Right lobe of liver (tissue), 6 donors: Measurements from ENCODE around the gene NFYC. TPM values are rescaled to one million over a fixed set of nuclear protein-coding genes. Genes with fewer than 3 reads are reported as not detected.

Source experiments
- ATAC-seq, 4 donors: fragments of 200-7000 bp; cut with Tn5 transposase; one replicate each; pipeline ENCODE4 v1.9.1; 2020; ENCODE audit warnings: mild to moderate bottlenecking in 4 of 4, moderate library complexity in 4 of 4
- DNase-seq, 3 donors: peaks; one replicate each; pipeline ENCODE4 v3.0.0-alpha.2; 2020
- H3K27ac ChIP-seq, 3 donors: fragments of 200-600 bp; one replicate each; pipeline ENCODE4 v1.8.0; 2022
- H3K27me3 ChIP-seq, 2 donors: fragments of 200-600 bp; one replicate each; pipeline ENCODE4 v1.8.0; 2022
- H3K36me3 ChIP-seq, 4 donors: fragments of 200-600 bp; sonication (generic) in 1 of 4; one replicate each; pipeline versions ENCODE4 v1.5.1 to v1.8.0; 2017 to 2022; ENCODE audit warnings: control low read depth in 1 of 4
- H3K4me1 ChIP-seq, 4 donors: fragments of 200-600 bp; sonication (generic) in 1 of 4; one replicate each; pipeline versions ENCODE4 v1.5.1 to v1.8.0; 2017 to 2022; ENCODE audit warnings: control low read depth in 1 of 4
- H3K4me3 ChIP-seq, 3 donors: fragments of 200-600 bp; one replicate each; pipeline ENCODE4 v1.8.0; 2022
- H3K9me3 ChIP-seq, 4 donors: fragments of 200-600 bp; sonication (generic) in 1 of 4; one replicate each; pipeline versions ENCODE4 v1.5.1 to v1.8.0; 2017 to 2022; ENCODE audit warnings: control low read depth in 1 of 4
- POLR2A ChIP-seq: fragments of 450-650 bp; IDR thresholded peaks from one replicate; pipeline ENCODE4 v1.6.1; 2017; ENCODE audit warnings: antibody characterized with exemption, mild to moderate bottlenecking
- WGBS: methylation state at CpG from one replicate; pipeline ENCODE4 v1.1.6; 2018; ENCODE audit warnings: low coverage, low lambda C conversion rate; ENCODE audit not compliant: insufficient coverage; ENCODE audit errors: missing lambda C conversion rate; 5-methylcytosine and 5-hydroxymethylcytosine counted together
- intact Hi-C, 2 donors: fragments of 100-400 bp; cut with DNase I; formaldehyde crosslinking; loops; one replicate each; pipeline versions ENCODE4 v1.11.2 to v1.14.1; 2022
- total RNA-seq, 6 experiments: library from RNA; depleted of rRNA in 2 of 6; stranded (reverse); fragments of >200 nt in 2 of 6; fragmentation: NEBNext Ultra II Directional in 3 of 6; extraction: Animal tissue kit (Norgen Biotek cat#: 25700) in 3 of 6; gene quantifications; one replicate each; pipeline versions ENCODE4 v1.1.0 to v1.2.4, GENCODE V29; 2016 to 2023
- TF ChIP-seq, protein P1 (sequence below), 4 donors: fragments of 200-600 bp in 3 of 4; fragments of 450-650 bp in 1 of 4; IDR thresholded peaks; one replicate each; pipeline versions ENCODE4 v1.5.1 to v1.8.0; 2016 to 2022; ENCODE audit warnings: antibody characterized with exemption in 4 of 4, mild to moderate bottlenecking in 2 of 4
- donor health status: DM: no; HTN: yes; CAD: no.
- donor health status: DM: no; HTN: no; CAD: no.
- donor health status: DM: no; HTN: no; CAD: no.
- donor health status: DM: no; HTN: yes; CAD: no.
- donor health status: DM: no; HTN: yes; CAD: no.

Gene NFYC
- total RNA-seq, 6 experiments from 2014 or later = 21.9 to 36.1 (median 28.1) TPM

DNA sequence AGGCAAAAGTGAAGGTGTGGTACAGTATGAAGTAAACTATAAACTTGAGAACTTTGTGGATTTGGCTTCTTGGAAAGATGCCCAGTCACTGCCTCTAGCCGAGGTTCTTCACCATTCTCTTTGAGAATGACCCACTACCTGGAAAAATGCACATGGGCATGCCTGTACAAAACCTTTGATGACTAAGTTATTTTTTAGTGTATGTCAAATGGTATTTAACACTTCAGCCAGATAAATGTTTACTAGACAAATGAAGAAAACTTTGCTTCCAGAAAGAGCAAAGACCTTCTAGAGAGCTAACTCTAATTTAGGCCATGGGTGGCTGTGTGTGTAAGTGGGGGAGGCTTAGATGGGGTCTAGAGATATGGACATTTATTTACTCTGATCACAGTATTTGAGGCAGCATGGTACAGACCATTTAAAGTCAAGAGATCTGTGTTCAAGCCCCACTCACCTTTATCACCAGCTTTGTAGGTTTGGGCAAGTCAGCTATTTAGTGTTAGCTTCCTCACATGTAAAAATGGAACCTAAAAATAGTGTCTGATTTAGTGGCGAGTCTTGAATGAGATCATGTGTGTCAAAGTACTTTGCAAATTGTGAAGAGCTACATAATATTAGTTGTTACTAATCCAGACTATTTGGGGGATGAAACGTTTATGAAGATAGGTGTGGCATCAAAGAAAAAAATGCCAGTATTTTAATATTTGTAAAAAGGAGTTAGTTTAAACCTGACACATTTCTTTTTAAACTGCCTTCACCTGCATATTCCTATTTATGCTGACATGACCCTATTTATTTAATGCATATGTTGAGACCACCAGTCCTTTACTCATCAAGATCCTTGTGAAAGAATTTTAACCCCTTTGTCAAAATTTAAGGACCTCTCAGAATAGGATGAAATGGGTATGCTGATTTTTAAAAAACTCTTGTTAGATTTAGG, 20.2 kb downstream of the NFYC start:
- Histone ChIP-seq H3K36me3 (no peaks in the 10 kb centered on the region), H3K27ac (peak overlapping the region; percentile 57 to 87 (median 58)), H3K9me3 (no peaks in the 10 kb centered on the region), H3K27me3 (no peaks in the 10 kb centered on the region), H3K4me3 (peak overlapping the region in 2 of 3 donors; percentile 53 to 65), H3K4me1 (peaks cover 0 to 64% (median 18%) of the 10 kb centered on the region in 4 donors)
- TF ChIP-seq, protein P1, sequence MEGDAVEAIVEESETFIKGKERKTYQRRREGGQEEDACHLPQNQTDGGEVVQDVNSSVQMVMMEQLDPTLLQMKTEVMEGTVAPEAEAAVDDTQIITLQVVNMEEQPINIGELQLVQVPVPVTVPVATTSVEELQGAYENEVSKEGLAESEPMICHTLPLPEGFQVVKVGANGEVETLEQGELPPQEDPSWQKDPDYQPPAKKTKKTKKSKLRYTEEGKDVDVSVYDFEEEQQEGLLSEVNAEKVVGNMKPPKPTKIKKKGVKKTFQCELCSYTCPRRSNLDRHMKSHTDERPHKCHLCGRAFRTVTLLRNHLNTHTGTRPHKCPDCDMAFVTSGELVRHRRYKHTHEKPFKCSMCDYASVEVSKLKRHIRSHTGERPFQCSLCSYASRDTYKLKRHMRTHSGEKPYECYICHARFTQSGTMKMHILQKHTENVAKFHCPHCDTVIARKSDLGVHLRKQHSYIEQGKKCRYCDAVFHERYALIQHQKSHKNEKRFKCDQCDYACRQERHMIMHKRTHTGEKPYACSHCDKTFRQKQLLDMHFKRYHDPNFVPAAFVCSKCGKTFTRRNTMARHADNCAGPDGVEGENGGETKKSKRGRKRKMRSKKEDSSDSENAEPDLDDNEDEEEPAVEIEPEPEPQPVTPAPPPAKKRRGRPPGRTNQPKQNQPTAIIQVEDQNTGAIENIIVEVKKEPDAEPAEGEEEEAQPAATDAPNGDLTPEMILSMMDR (IDR thresholded peaks at IDR 0.05) = no peak
- no peak for TF ChIP-seq POLR2A
- WGBS = 3% methylated on average over 3 of the region's 3 CpGs
- intact Hi-C loops = no loop called here
- DNase-seq = no peak
- ATAC-seq = peak in 2 of 4 donors; percentile 2 to 17

DNA sequence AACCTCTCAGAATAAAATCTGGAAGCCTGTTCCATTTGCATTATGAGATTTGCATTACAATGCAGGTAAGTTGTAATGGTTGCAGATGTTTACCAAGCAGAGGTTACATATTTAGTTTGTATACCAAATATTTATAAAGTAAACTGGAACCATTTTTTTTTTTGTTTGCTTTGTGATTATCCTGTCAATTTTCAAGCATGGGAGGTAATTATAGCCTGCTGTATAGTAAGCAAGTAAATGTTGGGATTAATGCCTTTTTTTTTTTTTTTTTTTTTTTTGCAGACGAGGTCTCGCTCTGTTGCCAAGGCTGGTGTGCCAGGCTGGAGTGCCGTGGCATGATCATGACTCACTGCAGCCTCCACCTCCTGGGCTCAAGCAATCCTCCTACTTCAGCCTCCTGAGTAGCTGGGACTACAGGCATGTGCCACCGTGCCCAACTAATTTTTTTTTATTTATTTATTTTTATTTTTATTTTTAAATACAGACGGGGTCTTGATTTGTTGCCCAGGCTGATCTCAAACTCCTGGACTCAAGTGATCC, 21.0 kb downstream of the NFYC start:
- WGBS = 41% methylated on average over 5 of the region's 5 CpGs
- Histone ChIP-seq H3K36me3 (no peaks in the 10 kb centered on the region), H3K4me3 (no peak overlapping the region), H3K27me3 (no peaks in the 10 kb centered on the region), H3K9me3 (no peaks in the 10 kb centered on the region), H3K27ac (peak overlapping the region; percentile 21 to 87 (median 57)), H3K4me1 (peaks cover 0 to 71% (median 22%) of the 10 kb centered on the region in 4 donors)
- ATAC-seq = no peak
- intact Hi-C loops = no loop called here
- DNase-seq = no peak
- no peak for TF ChIP-seq POLR2A
- TF ChIP-seq, protein P1 (IDR thresholded peaks at IDR 0.05) = no peak

DNA sequence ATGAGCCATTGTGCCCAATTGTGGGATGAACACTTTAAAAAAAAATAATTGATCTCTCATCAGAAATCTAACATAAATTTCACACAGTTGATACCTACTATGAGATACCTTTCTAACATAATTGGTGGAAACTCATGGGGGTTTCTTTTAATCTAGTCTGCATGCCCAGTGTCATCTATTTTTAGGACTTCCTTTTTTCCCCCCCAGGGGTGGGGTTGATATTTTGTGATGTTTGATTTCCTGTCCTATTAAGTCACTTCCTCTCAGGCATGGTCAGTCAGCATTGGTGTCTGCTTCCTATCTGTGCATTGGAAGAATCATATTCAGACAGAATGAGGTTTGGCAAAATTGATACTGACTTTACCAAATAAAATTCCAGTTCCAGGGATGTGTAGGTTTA, 21.5 kb downstream of the NFYC start:
- Histone ChIP-seq H3K4me1 (peaks cover 0 to 76% (median 24%) of the 10 kb centered on the region in 4 donors), H3K9me3 (no peaks in the 10 kb centered on the region), H3K27me3 (no peaks in the 10 kb centered on the region), H3K27ac (peak overlapping the region; percentile 21 to 87 (median 27)), H3K36me3 (no peaks in the 10 kb centered on the region), H3K4me3 (no peak overlapping the region)
- intact Hi-C loops = no loop called here
- TF ChIP-seq POLR2A = no peak
- TF ChIP-seq, protein P1 (IDR thresholded peaks at IDR 0.05) = no peak
- DNase-seq (no peak), ATAC-seq (peak in 2 of 4 donors; percentile 10 to 16)

DNA sequence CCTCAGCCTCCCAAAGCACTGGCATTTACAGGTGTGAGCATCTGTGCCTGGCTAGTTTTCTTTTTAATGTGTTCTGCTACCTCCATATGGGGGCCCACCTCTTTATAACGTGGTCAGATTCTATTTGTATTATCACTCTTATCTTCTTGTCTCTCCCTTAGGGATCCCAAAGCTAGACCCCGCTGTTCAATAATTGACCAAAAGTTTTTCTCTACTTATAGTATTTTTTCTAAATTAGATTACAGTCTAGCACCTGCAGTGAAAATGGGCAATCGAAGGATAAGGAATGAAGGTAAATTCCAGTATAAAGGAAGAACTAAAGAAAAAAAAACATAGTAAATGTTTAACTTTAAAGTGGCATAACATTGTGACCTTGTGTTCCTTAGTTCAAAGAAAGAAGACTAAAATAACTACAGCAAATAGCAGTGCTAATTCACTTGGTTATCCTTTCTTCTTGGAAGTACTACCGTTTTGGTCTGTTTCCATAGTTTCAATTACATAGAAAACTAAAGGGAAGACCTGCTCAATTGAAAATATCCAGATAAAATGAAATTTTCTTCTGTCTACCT, 24.1 kb downstream of the NFYC start:
- TF ChIP-seq, protein P1 (IDR thresholded peaks at IDR 0.05) = no peak
- TF ChIP-seq POLR2A = no peak
- Histone ChIP-seq H3K9me3 (no peaks in the 10 kb centered on the region), H3K36me3 (no peaks in the 10 kb centered on the region), H3K27ac (peak overlapping the region in 2 of 3 donors; percentile 64 to 83), H3K27me3 (no peaks in the 10 kb centered on the region), H3K4me3 (peak overlapping the region in 1 of 3 donors; percentile 14), H3K4me1 (peaks cover 0 to 86% (median 28%) of the 10 kb centered on the region in 4 donors)
- intact Hi-C loops = no loop called here
- 21% methylated on average over 4 of the region's 4 CpGs for WGBS
- DNase-seq (no peak), ATAC-seq (peak; percentile 56 to 80 (median 64))
